Liver (tissue), 3 donors: Measurements from ENCODE around the gene SCAF8.

Source experiments
- ATF3 ChIP-seq: IDR thresholded peaks from 2 replicates; pipeline ENCODE4 v1.6.1; 2016; ENCODE audit warnings: antibody characterized with exemption
- CTCF ChIP-seq: fragments of 150-350 bp; IDR thresholded peaks from 2 replicates; pipeline ENCODE4 v1.5.1; 2017; ENCODE audit warnings: improper control_type of control experiment, low read depth, low read length; ENCODE audit not compliant: missing input control
- FOXA1 ChIP-seq: IDR thresholded peaks from 2 replicates; pipeline ENCODE4 v1.6.1; 2016; ENCODE audit warnings: antibody characterized with exemption
- GABPA ChIP-seq, 2 donors: IDR thresholded peaks in 1 of 2; conservative IDR thresholded peaks in 1 of 2; 2 replicates each; pipeline ENCODE4 v1.6.1; 2016; ENCODE audit warnings: antibody characterized with exemption in 2 of 2, mild to moderate bottlenecking in 1 of 2, moderate library complexity in 1 of 2
- REST ChIP-seq: IDR thresholded peaks from 2 replicates; pipeline ENCODE4 v1.6.1; 2016; ENCODE audit warnings: antibody characterized with exemption, mild to moderate bottlenecking
- RXRA ChIP-seq, 2 donors: IDR thresholded peaks; 2 replicates each; pipeline ENCODE4 v1.6.1; 2017 to 2018; ENCODE audit warnings: antibody characterized with exemption in 2 of 2, mild to moderate bottlenecking in 1 of 2
- YY1 ChIP-seq: IDR thresholded peaks from 2 replicates; pipeline ENCODE4 v1.6.1; 2016; ENCODE audit warnings: antibody characterized with exemption, mild to moderate bottlenecking
- ZBTB33 ChIP-seq: IDR thresholded peaks from 2 replicates; pipeline ENCODE4 v1.6.1; 2016; ENCODE audit warnings: antibody characterized with exemption
- donor health status: healthy.
- donor health status: healthy.

- TF ChIP-seq CTCF (no peak), YY1 (no peak), REST (no peak), GABPA (IDR thresholded peaks at IDR 0.05 in 1 of 2, conservative IDR thresholded peaks at IDR 0.05 in 1 of 2) (no peak), ZBTB33 (no peak), FOXA1 (no peak), ATF3 (no peak), RXRA (IDR thresholded peaks at IDR 0.05) (no peak)
Observed at GRCh38 chr6:154785075-154785474, 51.9 kb downstream of the SCAF8 start.
